Measurements from ENCODE around the gene ESF1. TPM values are rescaled to one million over a fixed set of nuclear protein-coding genes. Genes with fewer than 3 reads are reported as not detected.

Gene ESF1
- total RNA-seq, 1 experiment from 2014 or later: 22.7 TPM

- no peaks in the 10 kb centered on the region for H3K27me3 Mint-ChIP-seq (ENCODE audit: insufficient read depth, unreplicated experiment)
- intact Hi-C loops (cut with micrococcal nuclease; ENCODE audit: unreplicated experiment): no loop called here
- no peak overlapping the region for H3K27ac Mint-ChIP-seq (ENCODE audit: unreplicated experiment)
- H3K4me3 Mint-ChIP-seq (ENCODE audit: unreplicated experiment): no peak overlapping the region
- Histone ChIP-seq H3K4me1 (peaks cover 10% of the 10 kb centered on the region; the same call in 1 of the 2 replicates), H3K36me3 (ENCODE audit: control insufficient read depth, insufficient read depth, low read length) (no peaks in the 10 kb centered on the region), H3K4me3 (ENCODE audit: low read depth, low read length) (no peak overlapping the region), H3K27me3 (replicated peaks; ENCODE audit: control insufficient read depth, insufficient read depth, low read length) (no peaks in the 10 kb centered on the region), H3K9me3 (no peaks in the 10 kb centered on the region)
- TF ChIP-seq CTCF (IDR thresholded peaks at IDR 0.05; ENCODE audit: insufficient read depth in 1 of 2, low read depth in 1 of 2, low read length in 1 of 2, severe bottlenecking in 1 of 2, unreplicated experiment in 1 of 2): no peak
- DNase-seq: no peak
- no TSS peak for BruUV-seq (replicated peaks)
- H3K9me3 Mint-ChIP-seq (ENCODE audit: unreplicated experiment): no peaks in the 10 kb centered on the region
- ChIA-PET POLR2A (no interaction called here), CTCF (interaction anchor here (1.3 kb wide), 1 partner anchor 13 kb away, joined by 4 read pairs; no protein-coding TSS in a partner anchor)
- H3K36me3 Mint-ChIP-seq (ENCODE audit: insufficient read depth, unreplicated experiment): peaks cover 57% of the 10 kb centered on the region
- peaks cover 18% of the 10 kb centered on the region for H3K4me1 Mint-ChIP-seq (ENCODE audit: low read depth, unreplicated experiment)
Measured at GRCh38 chr20:13800728-13801134, 16.0 kb upstream of the ESF1 start.

GRCh38 chr20:13799974-13800373 is 15.3 kb upstream of the ESF1 start:
- no peaks in the 10 kb centered on the region for H3K27me3 ChIP-seq (replicated peaks; ENCODE audit: control insufficient read depth, insufficient read depth, low read length)
- ChIA-PET CTCF (interaction anchor here (1.3 kb wide), 1 partner anchor 12 kb away, joined by 4 read pairs; no protein-coding TSS in a partner anchor), POLR2A (no interaction called here)
- H3K36me3 Mint-ChIP-seq (ENCODE audit: insufficient read depth, unreplicated experiment): peaks cover 65% of the 10 kb centered on the region
- no peak for TF ChIP-seq CTCF (IDR thresholded peaks at IDR 0.05; ENCODE audit: insufficient read depth in 1 of 2, low read depth in 1 of 2, low read length in 1 of 2, severe bottlenecking in 1 of 2, unreplicated experiment in 1 of 2)
- peak in 1 of 2 experiments; percentile 13 for DNase-seq
- H3K9me3 ChIP-seq: no peaks in the 10 kb centered on the region
- peaks cover 18% of the 10 kb centered on the region for H3K4me1 Mint-ChIP-seq (ENCODE audit: low read depth, unreplicated experiment)
- intact Hi-C loops (cut with micrococcal nuclease; ENCODE audit: unreplicated experiment): no loop called here
- peak overlapping the region; percentile 3 for H3K27ac Mint-ChIP-seq (ENCODE audit: unreplicated experiment)
- peak overlapping the region; percentile 1 for H3K4me3 Mint-ChIP-seq (ENCODE audit: unreplicated experiment)
- no peaks in the 10 kb centered on the region for H3K9me3 Mint-ChIP-seq (ENCODE audit: unreplicated experiment)
- no peaks in the 10 kb centered on the region for H3K27me3 Mint-ChIP-seq (ENCODE audit: insufficient read depth, unreplicated experiment)
- H3K4me1 ChIP-seq: peaks cover 10% of the 10 kb centered on the region; the same call in 1 of the 2 replicates
- BruUV-seq (replicated peaks): no TSS peak
- H3K4me3 ChIP-seq (ENCODE audit: low read depth, low read length): no peak overlapping the region
- H3K36me3 ChIP-seq (ENCODE audit: control insufficient read depth, insufficient read depth, low read length): no peaks in the 10 kb centered on the region

- Mint-ChIP-seq H3K36me3 (ENCODE audit: insufficient read depth, unreplicated experiment) (peaks cover 66% of the 10 kb centered on the region), H3K27ac (ENCODE audit: unreplicated experiment) (no peak overlapping the region)
Measured at GRCh38 chr20:13799040-13799439, 14.3 kb upstream of the ESF1 start.

More at GRCh38 chr20:13799040-13799439, 14.3 kb upstream of the ESF1 start:
- ChIA-PET CTCF (interaction anchor here (0.7 kb wide), 1 partner anchor 11 kb away, joined by 3 read pairs; no protein-coding TSS in a partner anchor), POLR2A (interaction anchor here (0.6 kb wide), 2 partner anchors 20 to 132 kb away, joined by 3 to 4 read pairs; no protein-coding TSS in a partner anchor)
- intact Hi-C loops (cut with micrococcal nuclease; ENCODE audit: unreplicated experiment): no loop called here
- no peak for TF ChIP-seq CTCF (IDR thresholded peaks at IDR 0.05; ENCODE audit: insufficient read depth in 1 of 2, low read depth in 1 of 2, low read length in 1 of 2, severe bottlenecking in 1 of 2, unreplicated experiment in 1 of 2)
- H3K4me3 ChIP-seq (ENCODE audit: low read depth, low read length): no peak overlapping the region
- Mint-ChIP-seq H3K9me3 (ENCODE audit: unreplicated experiment) (no peaks in the 10 kb centered on the region), H3K27me3 (ENCODE audit: insufficient read depth, unreplicated experiment) (no peaks in the 10 kb centered on the region), H3K4me3 (ENCODE audit: unreplicated experiment) (no peak overlapping the region), H3K4me1 (ENCODE audit: low read depth, unreplicated experiment) (peaks cover 18% of the 10 kb centered on the region)
- DNase-seq: no peak
- BruUV-seq (replicated peaks): no TSS peak
- H3K4me1 ChIP-seq: peaks cover 10% of the 10 kb centered on the region; the same call in 1 of the 2 replicates
- H3K36me3 ChIP-seq (ENCODE audit: control insufficient read depth, insufficient read depth, low read length): no peaks in the 10 kb centered on the region
- no peaks in the 10 kb centered on the region for H3K27me3 ChIP-seq (replicated peaks; ENCODE audit: control insufficient read depth, insufficient read depth, low read length)
- no peaks in the 10 kb centered on the region for H3K9me3 ChIP-seq

Data from Caco-2 (cell line).